Mesenchymal stem cell (in vitro differentiated cells and primary cell): ENCODE data around the gene IDI2.
"Not testable (repeated sequence)": the region's sequence is repeated elsewhere in the genome, so short reads cannot be mapped to it uniquely, and the experiment has no call there.

Source experiments
- DNase-seq: peaks from one replicate; pipeline ENCODE4 v3.0.0-alpha.2; 2013
- H2AFZ ChIP-seq: one replicate; pipeline ENCODE4 v1.6.1; 2013; ENCODE audit warnings: low read depth, mild to moderate bottlenecking, control low read depth, inconsistent platforms, low read length, moderate library complexity
- H2AK5ac ChIP-seq: 2 replicates; pipeline ENCODE4 v1.6.1; 2013; ENCODE audit warnings: low read length, moderate library complexity, mild to moderate bottlenecking, inconsistent platforms; ENCODE audit not compliant: severe bottlenecking
- H2BK120ac ChIP-seq: one replicate; pipeline ENCODE4 v1.6.1; 2013; ENCODE audit warnings: low read depth, mild to moderate bottlenecking, inconsistent platforms, low read length, moderate library complexity
- H2BK12ac ChIP-seq, 2 experiments: one replicate each; pipeline ENCODE4 v1.6.1; 2013; ENCODE audit warnings: inconsistent platforms in 2 of 2, low read length in 2 of 2, mild to moderate bottlenecking in 2 of 2, moderate library complexity in 2 of 2, control low read depth in 1 of 2
- H2BK15ac ChIP-seq: one replicate; pipeline ENCODE4 v1.6.1; 2013; ENCODE audit warnings: mild to moderate bottlenecking, low read depth, inconsistent platforms; ENCODE audit not compliant: poor library complexity, severe bottlenecking
- H2BK5ac ChIP-seq: 2 replicates; pipeline ENCODE4 v1.6.1; 2013; ENCODE audit warnings: low read depth, mild to moderate bottlenecking, low read length, control low read depth, inconsistent platforms; ENCODE audit not compliant: poor library complexity, severe bottlenecking
- H3K14ac ChIP-seq, 2 experiments: one replicate each; pipeline ENCODE4 v1.6.1; 2013; ENCODE audit warnings: inconsistent platforms in 2 of 2, low read length in 2 of 2, control low read depth in 1 of 2, mild to moderate bottlenecking in 1 of 2, moderate library complexity in 1 of 2
- H3K18ac ChIP-seq, 2 experiments: one replicate each; pipeline ENCODE4 v1.6.1; 2013; ENCODE audit warnings: inconsistent platforms in 2 of 2, low read length in 2 of 2, control low read depth in 1 of 2, low read depth in 1 of 2, mild to moderate bottlenecking in 1 of 2
- H3K23ac ChIP-seq, 2 experiments: one replicate each; pipeline ENCODE4 v1.6.1; 2013; ENCODE audit warnings: inconsistent platforms in 2 of 2, low read length in 2 of 2, mild to moderate bottlenecking in 2 of 2, moderate library complexity in 2 of 2, control low read depth in 1 of 2
- H3K27ac ChIP-seq: 2 replicates; pipeline ENCODE4 v1.5.1; 2013; ENCODE audit warnings: mild to moderate bottlenecking, moderate library complexity, low read length, control low read depth, inconsistent platforms; ENCODE audit not compliant: poor library complexity, severe bottlenecking
- H3K27me3 ChIP-seq, 2 experiments: 2 replicates each; pipeline versions ENCODE4 v1.6.1 to v1.7.0; 2013; ENCODE audit warnings: low read length in 2 of 2, mild to moderate bottlenecking in 2 of 2, moderate library complexity in 2 of 2, control low read depth in 1 of 2, inconsistent platforms in 1 of 2; ENCODE audit not compliant: control insufficient read depth in 1 of 2, insufficient read depth in 1 of 2
- H3K36me3 ChIP-seq, 2 experiments: 2 replicates each; pipeline versions ENCODE4 v1.6.1 to v1.7.0; 2013; ENCODE audit warnings: low read length in 2 of 2, control low read depth in 1 of 2, inconsistent platforms in 1 of 2, low read depth in 1 of 2, mild to moderate bottlenecking in 1 of 2; ENCODE audit not compliant: insufficient read depth in 2 of 2, control insufficient read depth in 1 of 2
- H3K4ac ChIP-seq, 2 experiments: one replicate each; pipeline ENCODE4 v1.6.1; 2013; ENCODE audit warnings: inconsistent platforms in 2 of 2, low read length in 2 of 2, mild to moderate bottlenecking in 2 of 2, moderate library complexity in 2 of 2, control low read depth in 1 of 2, low read depth in 1 of 2
- H3K4me1 ChIP-seq: 2 replicates; pipeline ENCODE4 v1.6.1; 2013; ENCODE audit warnings: low read depth, low read length, control low read depth; ENCODE audit not compliant: control insufficient read depth, insufficient read depth
- H3K4me2 ChIP-seq: 2 replicates; pipeline ENCODE4 v1.6.1; 2013; ENCODE audit warnings: low read length, mild to moderate bottlenecking, inconsistent platforms; ENCODE audit not compliant: poor library complexity, severe bottlenecking
- H3K4me3 ChIP-seq, 2 experiments: 2 replicates each; pipeline versions ENCODE4 v1.5.1 to v1.7.0; 2013; ENCODE audit warnings: low read length in 2 of 2, mild to moderate bottlenecking in 2 of 2, control low read depth in 1 of 2, low read depth in 1 of 2; ENCODE audit not compliant: insufficient read depth in 1 of 2
- H3K79me1 ChIP-seq: replicated peaks from 2 replicates; pipeline ENCODE4 v1.6.1; 2013; ENCODE audit warnings: mild to moderate bottlenecking, control low read depth, low read length, inconsistent platforms; ENCODE audit not compliant: poor library complexity, severe bottlenecking
- H3K9ac ChIP-seq: 2 replicates; pipeline ENCODE4 v1.7.0; 2013; ENCODE audit warnings: mild to moderate bottlenecking, low read length, moderate library complexity
- H3K9me3 ChIP-seq: 2 replicates; pipeline ENCODE4 v1.7.0; 2013; ENCODE audit warnings: mild to moderate bottlenecking, low read length; ENCODE audit not compliant: control insufficient read depth
- H4K8ac ChIP-seq: one replicate; pipeline ENCODE4 v1.6.1; 2013; ENCODE audit warnings: inconsistent platforms, mild to moderate bottlenecking, low read length, moderate library complexity
- H4K91ac ChIP-seq: one replicate; pipeline ENCODE4 v1.6.1; 2013; ENCODE audit warnings: mild to moderate bottlenecking, low read length, inconsistent platforms
- WGBS: methylation state at CpG from one replicate; pipeline ENCODE4 v1.1.7; 2013; ENCODE audit warnings: mixed read lengths; 5-methylcytosine and 5-hydroxymethylcytosine counted together

IDI2 gene

DNA sequence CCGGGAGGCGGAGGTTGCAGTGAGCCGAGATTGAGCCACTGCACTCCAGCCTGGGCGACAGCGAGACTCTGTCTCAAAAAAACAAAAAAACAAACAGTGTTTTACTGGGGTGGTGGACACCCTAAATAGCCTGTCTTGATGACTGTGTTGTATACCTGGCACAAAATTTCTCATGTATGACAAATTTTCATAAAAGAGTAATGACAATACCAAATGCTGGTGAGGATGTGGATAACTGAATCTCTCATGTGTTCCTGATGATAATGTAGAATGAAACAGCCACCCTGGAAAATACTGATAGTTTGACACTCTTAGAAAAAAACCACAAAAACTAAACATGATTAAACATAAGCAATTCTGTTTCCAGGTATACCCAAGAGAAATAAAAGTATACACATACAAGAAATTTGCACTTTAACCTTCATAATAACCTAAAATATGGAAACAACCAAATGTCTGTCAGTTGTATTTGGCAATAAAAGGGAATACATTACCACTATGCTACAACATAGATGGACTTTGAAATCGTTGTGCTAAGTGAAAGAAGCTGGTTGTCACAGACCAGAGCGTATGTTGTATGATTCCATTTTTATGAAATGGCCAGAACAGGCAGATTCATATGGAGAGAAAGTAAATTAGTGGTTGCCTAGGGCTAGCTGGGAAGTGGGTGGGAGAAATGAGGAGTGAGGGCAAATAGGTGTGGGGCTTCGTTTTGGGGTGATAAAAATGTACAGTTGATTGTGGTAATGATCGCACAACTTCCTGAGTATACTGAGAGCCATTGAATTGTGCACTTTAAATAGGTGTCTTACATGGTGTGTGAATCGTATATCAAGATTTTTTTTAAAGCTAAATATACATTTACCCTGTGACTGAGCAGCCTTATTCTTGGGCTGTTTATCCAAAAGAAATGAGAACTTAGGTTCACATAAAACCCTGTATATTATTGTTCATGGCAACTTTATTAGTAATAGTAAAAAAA lies 43.0 kb upstream of the IDI2 start:
- Histone ChIP-seq H2AK5ac (no peak overlapping the region), H3K4me1 (no peaks in the 10 kb centered on the region), H3K27ac (no peak overlapping the region), H2BK12ac (no peak overlapping the region), H2BK120ac (no peak overlapping the region), H3K36me3 (peaks cover 7 to 30% of the 10 kb centered on the region in 2 experiments), H3K27me3 (no peaks in the 10 kb centered on the region), H3K4me3 (no peak overlapping the region), H3K4ac (no peak overlapping the region), H3K23ac (no peak overlapping the region), H3K14ac (no peak overlapping the region), H3K4me2 (no peak overlapping the region), H4K8ac (no peak overlapping the region), H2BK15ac (no peak overlapping the region), H3K9me3 (no peaks in the 10 kb centered on the region), H3K79me1 (peaks cover 28% of the 10 kb centered on the region), H4K91ac (no peak overlapping the region), H3K9ac (no peak overlapping the region), H2AFZ (no peak overlapping the region), H3K18ac (peak overlapping the region in 1 of 2 experiments; percentile 21), H2BK5ac (no peak overlapping the region)
- no peak for DNase-seq
- WGBS, result 85% methylated on average over 7 of the region's 10 CpGs

DNA sequence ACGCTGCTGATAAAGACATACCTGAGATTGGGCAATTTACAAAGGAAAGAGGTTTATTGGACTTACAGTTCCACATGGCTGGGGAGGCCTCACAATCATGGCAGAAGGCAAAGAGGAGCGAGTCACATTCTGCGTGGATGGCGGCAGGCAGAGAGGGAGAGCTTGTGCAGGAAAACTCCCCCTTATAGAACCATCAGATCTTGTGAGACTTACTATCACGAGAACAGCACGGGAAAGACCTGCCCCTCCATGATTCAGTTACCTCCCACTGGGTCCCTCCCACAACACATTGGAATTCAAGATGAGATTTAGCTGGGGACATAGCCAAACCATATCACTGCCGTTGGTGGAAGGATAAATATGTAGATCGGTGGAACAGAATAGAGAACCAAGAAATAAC lies 41.1 kb upstream of the IDI2 start:
- H2AFZ ChIP-seq, H3K9me3 ChIP-seq, H3K4ac ChIP-seq, H3K27ac ChIP-seq, H3K4me2 ChIP-seq, H2AK5ac ChIP-seq, H3K14ac ChIP-seq, H4K8ac ChIP-seq, H2BK120ac ChIP-seq, H2BK12ac ChIP-seq, H3K27me3 ChIP-seq, H2BK15ac ChIP-seq, H4K91ac ChIP-seq, H3K4me1 ChIP-seq, DNase-seq, H2BK5ac ChIP-seq, H3K9ac ChIP-seq, H3K18ac ChIP-seq, H3K23ac ChIP-seq, H3K4me3 ChIP-seq: not testable (repeated sequence)
- WGBS, result 83% methylated on average over 6 of the region's 8 CpGs
- H3K36me3 ChIP-seq, result peaks cover 6 to 21% of the 10 kb centered on the region in 2 experiments
- H3K79me1 ChIP-seq, result peaks cover 35% of the 10 kb centered on the region

GRCh38 chr10:1064964-1065247 lies 39.2 kb upstream of the IDI2 start:
- DNase-seq, result no peak
- no peak overlapping the region for H2AFZ ChIP-seq
- no peak overlapping the region for H3K27ac ChIP-seq
- peaks cover 34% of the 10 kb centered on the region for H3K79me1 ChIP-seq
- H3K4me1 ChIP-seq, result peaks cover 5% of the 10 kb centered on the region
- no peak overlapping the region for H3K4ac ChIP-seq
- no peak overlapping the region for H2BK120ac ChIP-seq
- H2BK12ac ChIP-seq, result no peak overlapping the region
- no peak overlapping the region for H4K8ac ChIP-seq
- no peak overlapping the region for H2BK5ac ChIP-seq
- H3K9me3 ChIP-seq, result no peaks in the 10 kb centered on the region
- WGBS, result 99% methylated on average over 4 of the region's 4 CpGs
- H3K18ac ChIP-seq, result no peak overlapping the region
- no peaks in the 10 kb centered on the region for H3K27me3 ChIP-seq
- no peak overlapping the region for H3K14ac ChIP-seq
- H3K9ac ChIP-seq, result no peak overlapping the region
- H3K36me3 ChIP-seq, result peaks cover 6 to 21% of the 10 kb centered on the region in 2 experiments
- no peak overlapping the region for H3K23ac ChIP-seq
- no peak overlapping the region for H4K91ac ChIP-seq
- no peak overlapping the region for H2BK15ac ChIP-seq
- no peak overlapping the region for H3K4me3 ChIP-seq
- no peak overlapping the region for H2AK5ac ChIP-seq
- no peak overlapping the region for H3K4me2 ChIP-seq

DNA sequence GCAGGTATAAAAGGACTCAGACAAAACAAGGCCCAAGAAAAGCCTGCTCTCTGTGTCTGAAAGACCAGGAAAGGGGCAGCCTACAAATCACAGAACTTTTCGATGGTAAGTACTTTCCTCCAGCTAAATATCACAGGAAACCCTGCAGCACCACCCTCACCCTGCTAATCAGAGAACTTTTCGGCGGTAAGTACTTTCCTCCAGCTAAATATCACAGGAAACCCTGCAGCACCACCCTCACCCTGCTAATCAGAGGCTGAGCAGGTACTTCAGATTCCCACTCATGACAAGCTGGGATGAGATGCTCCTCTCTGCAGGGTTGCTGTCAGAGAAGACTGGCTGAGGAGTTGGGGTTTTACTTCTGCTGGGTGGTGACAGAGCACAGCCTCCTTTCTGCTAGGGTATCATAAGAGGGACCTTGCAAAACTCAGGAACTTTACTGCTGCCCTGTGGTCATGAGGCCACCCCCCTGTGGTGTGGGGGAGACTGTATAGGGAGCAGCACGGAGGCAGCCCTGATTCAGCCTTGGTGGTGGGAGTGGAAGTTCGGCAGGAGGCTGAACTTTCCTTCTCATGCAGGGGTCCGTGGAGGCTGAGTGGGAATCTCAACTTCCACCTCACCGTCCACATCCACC lies 37.7 kb upstream of the IDI2 start:
- Histone ChIP-seq H2AK5ac (no peak overlapping the region), H3K27ac (no peak overlapping the region), H3K4me3 (no peak overlapping the region), H3K4me2 (no peak overlapping the region), H2AFZ (no peak overlapping the region), H3K4me1 (peaks cover 5% of the 10 kb centered on the region), H3K9me3 (no peaks in the 10 kb centered on the region), H3K18ac (no peak overlapping the region), H4K91ac (no peak overlapping the region), H3K9ac (no peak overlapping the region), H2BK5ac (no peak overlapping the region), H2BK120ac (no peak overlapping the region), H3K14ac (no peak overlapping the region), H3K36me3 (peaks cover 8 to 24% of the 10 kb centered on the region in 2 experiments), H3K79me1 (peaks cover 30% of the 10 kb centered on the region), H3K23ac (no peak overlapping the region), H2BK12ac (peak overlapping the region in 1 of 2 experiments; percentile 23), H3K4ac (no peak overlapping the region), H2BK15ac (no peak overlapping the region), H4K8ac (peak overlapping the region; percentile 12), H3K27me3 (no peaks in the 10 kb centered on the region)
- DNase-seq, result no peak
- WGBS, result 92% methylated on average over 7 of the region's 7 CpGs
